GM12878 (cell line): ENCODE results near the gene DCAF6. TPM values are rescaled to one million over a fixed set of nuclear protein-coding genes. Genes with fewer than 3 reads are reported as not detected.

ENCODE experiments used
- ATAC-seq: fragments of 200-7000 bp; cut with Tn5 transposase; 3 replicates; pipeline ENCODE4 v1.9.1; 2020; ENCODE audit warnings: mild to moderate bottlenecking, moderate library complexity
- BruUV-seq: library from RNA; stranded (reverse); fragments of 400-500 nt; replicated peaks from 2 replicates; lab custom pipeline; 2021; lab: Mats Ljungman, UMichigan
- CTCF ChIA-PET: fragments of 300-600 bp; sonication (Branson Sonifier 250); formaldehyde crosslinking; extraction: SDS; loops from one replicate; lab custom pipeline; 2021; ENCODE audit warnings: inconsistent platforms; lab: Yijun Ruan, JAX
- POLR2A ChIA-PET: fragments of 350-600 bp; formaldehyde crosslinking; extraction: SDS; loops from one replicate; lab custom pipeline; 2021; ENCODE audit warnings: inconsistent platforms; lab: Charles Lee
- RAD21 ChIA-PET: fragments of 300-600 bp; sonication (Branson Sonifier 250); formaldehyde crosslinking; loops from one replicate; lab custom pipeline; 2023; ENCODE audit warnings: antibody characterized with exemption; ENCODE audit not compliant: unreplicated experiment; lab: Charles Lee
- SMC1A ChIA-PET: fragments of 300-600 bp; sonication (Branson Sonifier 250); formaldehyde crosslinking; loops from one replicate; lab custom pipeline; 2023; ENCODE audit not compliant: unreplicated experiment, uncharacterized antibody; lab: Charles Lee
- DNase-seq: peaks from one replicate; pipeline ENCODE4 v3.0.0-alpha.2; 2011; ENCODE audit warnings: low read depth, low spot score
- FAIRE-seq: peaks from 3 replicates; lab custom pipeline; 2011; peaks lifted over from hg19 to GRCh38; lab: Jason Lieb, UNC
- H2AFZ ChIP-seq: 2 replicates; pipeline ENCODE4 v1.6.0; 2011; ENCODE audit warnings: low read depth, low read length, control low read depth; ENCODE audit not compliant: control insufficient read depth
- H3K27ac ChIP-seq: 2 replicates; pipeline ENCODE4 v1.5.1; 2011; ENCODE audit warnings: control low read depth; ENCODE audit not compliant: control insufficient read depth, insufficient read depth
- H3K27me3 ChIP-seq, 2 experiments: replicated peaks in 1 of 2; 2 replicates each; pipeline versions ENCODE4 v1.6.0 to v1.6.1; 2011; ENCODE audit warnings: low read length in 1 of 2; ENCODE audit not compliant: control insufficient read depth in 2 of 2, insufficient read depth in 2 of 2
- H3K36me3 ChIP-seq, 2 experiments: 2 replicates each; pipeline ENCODE4 v1.5.1; 2011; ENCODE audit warnings: low read length in 1 of 2; ENCODE audit not compliant: control insufficient read depth in 2 of 2, insufficient read depth in 2 of 2
- H3K4me1 ChIP-seq: 2 replicates; pipeline ENCODE4 v1.6.1; 2011; ENCODE audit warnings: mild to moderate bottlenecking, low read length, moderate library complexity, mixed read lengths; ENCODE audit not compliant: control insufficient read depth, insufficient read depth
- H3K4me2 ChIP-seq: 2 replicates; pipeline ENCODE4 v1.6.0; 2011; ENCODE audit warnings: control low read depth; ENCODE audit not compliant: control insufficient read depth, insufficient read depth
- H3K4me3 ChIP-seq: fragments of 200-600 bp; sonication (generic); 2 replicates; pipeline ENCODE4 v1.5.1; 2016
- H3K79me2 ChIP-seq: 2 replicates; pipeline ENCODE4 v1.6.0; 2011; ENCODE audit warnings: low read length; ENCODE audit not compliant: control insufficient read depth, insufficient read depth
- H3K9ac ChIP-seq: 2 replicates; pipeline ENCODE4 v1.8.0; 2011; ENCODE audit warnings: low read length, control low read depth, mixed read lengths; ENCODE audit not compliant: control insufficient read depth, insufficient read depth
- H3K9me3 ChIP-seq: replicated peaks from 3 replicates; pipeline ENCODE4 v1.5.1; 2011; ENCODE audit warnings: mild to moderate bottlenecking, low read length; ENCODE audit not compliant: control insufficient read depth, insufficient read depth
- H4K20me1 ChIP-seq: 2 replicates; pipeline ENCODE4 v1.6.0; 2011; ENCODE audit not compliant: control insufficient read depth, insufficient read depth
- PAX5 ChIP-seq: IDR thresholded peaks from 2 replicates; pipeline ENCODE4 v1.6.1; 2011; ENCODE audit warnings: low read depth, low read length, borderline replicate concordance
- POLR2AphosphoS5 ChIP-seq: IDR thresholded peaks from 2 replicates; pipeline ENCODE4 v1.6.1; 2011; ENCODE audit warnings: mild to moderate bottlenecking, low read length, inconsistent platforms
- POU2F2 ChIP-seq: IDR thresholded peaks from 3 replicates; pipeline ENCODE4 v1.6.1; 2011; ENCODE audit warnings: low read depth, mild to moderate bottlenecking, low read length, borderline replicate concordance
- TBL1XR1 ChIP-seq: IDR thresholded peaks from 2 replicates; pipeline ENCODE4 v1.6.1; 2012; ENCODE audit warnings: low read depth, low read length, improper control_type of control experiment
- TCF12 ChIP-seq: IDR thresholded peaks from 2 replicates; pipeline ENCODE4 v1.6.1; 2011; ENCODE audit warnings: low read depth, mild to moderate bottlenecking, low read length
- WGBS: methylation state at CpG from one replicate; pipeline ENCODE4 v1.1.6; 2016; ENCODE audit warnings: low lambda C conversion rate; ENCODE audit not compliant: insufficient replicate concordance, insufficient coverage; ENCODE audit errors: missing lambda C conversion rate; 5-methylcytosine and 5-hydroxymethylcytosine counted together
- in situ Hi-C: fragments of 300-500 bp; cut with MboI; formaldehyde crosslinking; loops from 9 replicates; pipeline ENCODE4 v1.14.3; 2018; ENCODE audit warnings: mixed read lengths
- intact Hi-C: fragments of 100-400 bp; cut with micrococcal nuclease; formaldehyde crosslinking; loops from one replicate; pipeline ENCODE4 v1.14.2; 2022; ENCODE audit not compliant: unreplicated experiment
- polyA plus RNA-seq, 11 experiments: library from polyadenylated mRNA; depleted of rRNA in 4 of 11; unstranded in 6 of 11; stranded (reverse) in 5 of 11; fragments of >200 nt; fragmentation: Nextera tagmentation in 4 of 11; fragmentation: Illumina TruSeq in 1 of 11; extraction: Ambion mirVana in 4 of 11; extraction: Trizol in 1 of 11; gene quantifications; 1 replicate in 1 of 11; 2 replicates in 10 of 11; pipeline versions ENCODE4 v1.2.1 to v1.2.3, GENCODE V29; 2011 to 2016; ENCODE audit warnings: inconsistent platforms in 2 of 11, missing spikeins in 2 of 11, low read depth in 1 of 11
- total RNA-seq, 4 experiments: library from RNA; depleted of rRNA in 3 of 4; stranded (reverse); fragments of >200 nt in 3 of 4; fragmentation: Illumina TruSeq in 1 of 4; extraction: Trizol in 1 of 4; gene quantifications; 2 replicates each; pipeline versions ENCODE4 v1.2.1 to v1.2.3, GENCODE V29; 2013 to 2021
- TF ChIP-seq, protein P1 (sequence below): IDR thresholded peaks from 2 replicates; pipeline ENCODE4 v1.6.1; 2011; ENCODE audit warnings: borderline replicate concordance, low read depth, mild to moderate bottlenecking, moderate library complexity, mixed read lengths, low read length; ENCODE audit not compliant: insufficient read depth; ENCODE audit errors: extremely low read length
- TF ChIP-seq, protein P2 (sequence below): IDR thresholded peaks from 2 replicates; pipeline ENCODE4 v1.6.1; 2012; ENCODE audit warnings: low read depth, low read length, improper control_type of control experiment
- TF ChIP-seq, protein P3 (sequence below): IDR thresholded peaks from 2 replicates; pipeline ENCODE4 v1.6.1; 2012; ENCODE audit warnings: mild to moderate bottlenecking, low read depth, low read length

DCAF6 gene
- total and polyA plus RNA-seq, 10 of the 15 experiments (the other 5 are each of a cell fraction or from before 2014, with no cell fraction given) = 11.4 to 62.7 (median 33.0) TPM

GRCh38 chr1:168069384-168069783 lies 132.9 kb downstream of the DCAF6 start:
- in situ Hi-C loops = no loop called here
- WGBS = 98% methylated on average over 3 of the region's 3 CpGs
- CTCF ChIA-PET = interaction anchor here (9.6 kb wide), 1 partner anchor 14 kb away, joined by 95 read pairs; no protein-coding TSS in a partner anchor

More at GRCh38 chr1:168069384-168069783, 132.9 kb downstream of the DCAF6 start:
- BruUV-seq = no TSS peak
- Histone ChIP-seq H3K9me3 (no peaks in the 10 kb centered on the region), H3K4me1 (no peaks in the 10 kb centered on the region), H3K36me3 (peaks cover 0 to 19% of the 10 kb centered on the region in 2 experiments; a peak in 3 of 4 replicates), H3K27ac (no peak overlapping the region), H3K79me2 (no peaks in the 10 kb centered on the region), H3K9ac (no peak overlapping the region), H3K4me2 (no peak overlapping the region), H4K20me1 (no peaks in the 10 kb centered on the region)
- RAD21 ChIA-PET = interaction anchor here (0.5 kb wide), 1 partner anchor 1066 kb away, joined by 3 read pairs; no protein-coding TSS in a partner anchor
- no peak for ATAC-seq
- no peak for FAIRE-seq
- TF ChIP-seq PAX5 = no peak
- TF ChIP-seq, protein P1, sequence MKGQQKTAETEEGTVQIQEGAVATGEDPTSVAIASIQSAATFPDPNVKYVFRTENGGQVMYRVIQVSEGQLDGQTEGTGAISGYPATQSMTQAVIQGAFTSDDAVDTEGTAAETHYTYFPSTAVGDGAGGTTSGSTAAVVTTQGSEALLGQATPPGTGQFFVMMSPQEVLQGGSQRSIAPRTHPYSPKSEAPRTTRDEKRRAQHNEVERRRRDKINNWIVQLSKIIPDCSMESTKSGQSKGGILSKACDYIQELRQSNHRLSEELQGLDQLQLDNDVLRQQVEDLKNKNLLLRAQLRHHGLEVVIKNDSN = no peak
- TF ChIP-seq, protein P2, sequence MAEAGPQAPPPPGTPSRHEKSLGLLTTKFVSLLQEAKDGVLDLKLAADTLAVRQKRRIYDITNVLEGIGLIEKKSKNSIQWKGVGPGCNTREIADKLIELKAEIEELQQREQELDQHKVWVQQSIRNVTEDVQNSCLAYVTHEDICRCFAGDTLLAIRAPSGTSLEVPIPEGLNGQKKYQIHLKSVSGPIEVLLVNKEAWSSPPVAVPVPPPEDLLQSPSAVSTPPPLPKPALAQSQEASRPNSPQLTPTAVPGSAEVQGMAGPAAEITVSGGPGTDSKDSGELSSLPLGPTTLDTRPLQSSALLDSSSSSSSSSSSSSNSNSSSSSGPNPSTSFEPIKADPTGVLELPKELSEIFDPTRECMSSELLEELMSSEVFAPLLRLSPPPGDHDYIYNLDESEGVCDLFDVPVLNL = no peak
- no peak for TF ChIP-seq POU2F2
- no peak for TF ChIP-seq POLR2AphosphoS5
- no peak for TF ChIP-seq TBL1XR1
- TF ChIP-seq, protein P3, sequence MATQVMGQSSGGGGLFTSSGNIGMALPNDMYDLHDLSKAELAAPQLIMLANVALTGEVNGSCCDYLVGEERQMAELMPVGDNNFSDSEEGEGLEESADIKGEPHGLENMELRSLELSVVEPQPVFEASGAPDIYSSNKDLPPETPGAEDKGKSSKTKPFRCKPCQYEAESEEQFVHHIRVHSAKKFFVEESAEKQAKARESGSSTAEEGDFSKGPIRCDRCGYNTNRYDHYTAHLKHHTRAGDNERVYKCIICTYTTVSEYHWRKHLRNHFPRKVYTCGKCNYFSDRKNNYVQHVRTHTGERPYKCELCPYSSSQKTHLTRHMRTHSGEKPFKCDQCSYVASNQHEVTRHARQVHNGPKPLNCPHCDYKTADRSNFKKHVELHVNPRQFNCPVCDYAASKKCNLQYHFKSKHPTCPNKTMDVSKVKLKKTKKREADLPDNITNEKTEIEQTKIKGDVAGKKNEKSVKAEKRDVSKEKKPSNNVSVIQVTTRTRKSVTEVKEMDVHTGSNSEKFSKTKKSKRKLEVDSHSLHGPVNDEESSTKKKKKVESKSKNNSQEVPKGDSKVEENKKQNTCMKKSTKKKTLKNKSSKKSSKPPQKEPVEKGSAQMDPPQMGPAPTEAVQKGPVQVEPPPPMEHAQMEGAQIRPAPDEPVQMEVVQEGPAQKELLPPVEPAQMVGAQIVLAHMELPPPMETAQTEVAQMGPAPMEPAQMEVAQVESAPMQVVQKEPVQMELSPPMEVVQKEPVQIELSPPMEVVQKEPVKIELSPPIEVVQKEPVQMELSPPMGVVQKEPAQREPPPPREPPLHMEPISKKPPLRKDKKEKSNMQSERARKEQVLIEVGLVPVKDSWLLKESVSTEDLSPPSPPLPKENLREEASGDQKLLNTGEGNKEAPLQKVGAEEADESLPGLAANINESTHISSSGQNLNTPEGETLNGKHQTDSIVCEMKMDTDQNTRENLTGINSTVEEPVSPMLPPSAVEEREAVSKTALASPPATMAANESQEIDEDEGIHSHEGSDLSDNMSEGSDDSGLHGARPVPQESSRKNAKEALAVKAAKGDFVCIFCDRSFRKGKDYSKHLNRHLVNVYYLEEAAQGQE = no peak
- no peak for TF ChIP-seq TCF12
- TF ChIP-seq, all 136 proteins: peak for 0
- Histone ChIP-seq H2AFZ (no peak overlapping the region), H3K27me3 (no peaks in the 10 kb centered on the region), H3K4me3 (no peak overlapping the region)
- no peak for DNase-seq
- ChIA-PET SMC1A (interaction anchor here (0.6 to 1.0 kb wide), 4 partner anchors 11 to 94 kb away, joined by 3 read pairs; no protein-coding TSS in a partner anchor), POLR2A (no interaction called here)
- intact Hi-C loops = no loop called here
